GM13977 (cell line): ENCODE results near the gene UGT2A2.
"Not testable (repeated sequence)": the region's sequence is repeated elsewhere in the genome, so short reads cannot be mapped to it uniquely, and the experiment has no call there.

Source experiments
- DNase-seq: peaks from one replicate; pipeline ENCODE4 v3.0.0; 2012; ENCODE audit warnings: low spot score
- CTCF ChIP-seq: IDR thresholded peaks from 2 replicates; pipeline ENCODE4 v1.5.1; 2012; ENCODE audit warnings: mild to moderate bottlenecking, control low read depth; ENCODE audit not compliant: insufficient read depth; ENCODE audit errors: extremely low read depth, missing control alignments
- in situ Hi-C: fragments of 300-500 bp; cut with MboI; formaldehyde crosslinking; loops from one replicate; pipeline ENCODE4 v1.12.0; 2022; ENCODE audit warnings: low sequenced_read_pairs, low pct_unique_long_range_greater_than_20kb, mixed read lengths, inconsistent platforms; ENCODE audit not compliant: unreplicated experiment

The UGT2A2 gene

GRCh38 chr4:69639542-69639941 lies at the start of gene UGT2A2:
Gene UGT2A2 (minus strand): TSS chr4:69639642. CDS start chr4:69639640, 2 bp downstream.
- no peak for TF ChIP-seq CTCF
- no peak for DNase-seq
- in situ Hi-C loops, result no loop called here

DNA sequence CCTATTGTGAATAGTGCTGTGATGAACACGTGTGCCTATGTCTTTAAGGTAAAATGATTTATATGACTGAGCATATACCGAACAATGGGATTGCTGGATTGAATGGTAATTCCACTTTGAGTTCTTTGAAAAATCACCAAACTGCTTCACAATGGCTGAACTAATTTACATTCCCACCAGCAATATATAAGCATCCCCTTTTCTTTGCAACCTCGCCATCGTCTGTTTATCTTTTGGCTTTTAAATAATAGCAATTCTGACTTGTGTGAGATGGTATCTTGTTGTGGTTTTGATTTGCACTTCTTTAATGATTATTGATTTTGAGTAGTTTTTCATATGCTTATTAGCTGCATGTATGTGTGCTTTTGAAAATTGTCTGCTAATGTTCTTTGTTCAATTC lies 45.4 kb upstream of the UGT2A2 start:
- in situ Hi-C loops, result loop anchor here (25.0 kb wide), 2 partner anchors 202 to 502 kb away; partner anchors contain the start of gene ODAM
- no peak for DNase-seq
- TF ChIP-seq CTCF, result no peak

DNA sequence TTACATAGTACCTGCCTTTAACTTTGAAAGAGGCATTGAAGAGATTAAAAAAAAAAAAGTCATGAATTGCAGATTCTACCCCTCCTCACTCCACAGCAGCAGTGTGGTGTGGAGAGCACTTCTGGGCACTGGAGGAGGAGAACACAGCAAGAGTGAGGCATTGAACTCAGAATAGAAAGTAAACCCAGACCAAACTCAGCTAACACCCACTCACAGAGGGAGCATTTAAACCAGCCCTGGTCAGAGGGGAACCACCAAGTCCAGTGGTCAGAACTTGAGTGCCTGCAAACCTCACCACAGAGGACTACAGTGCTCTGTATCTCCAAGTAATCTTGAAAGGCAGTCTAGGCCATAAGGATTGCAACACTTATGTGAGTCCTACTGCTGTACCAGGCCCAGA lies 29.2 kb upstream of the UGT2A2 start:
- no peak for TF ChIP-seq CTCF
- DNase-seq, result no peak
- in situ Hi-C loops, result no loop called here

- in situ Hi-C loops, DNase-seq: not testable (repeated sequence)
Measured at GRCh38 chr4:69664009-69664408, 24.6 kb upstream of the UGT2A2 start.

DNA sequence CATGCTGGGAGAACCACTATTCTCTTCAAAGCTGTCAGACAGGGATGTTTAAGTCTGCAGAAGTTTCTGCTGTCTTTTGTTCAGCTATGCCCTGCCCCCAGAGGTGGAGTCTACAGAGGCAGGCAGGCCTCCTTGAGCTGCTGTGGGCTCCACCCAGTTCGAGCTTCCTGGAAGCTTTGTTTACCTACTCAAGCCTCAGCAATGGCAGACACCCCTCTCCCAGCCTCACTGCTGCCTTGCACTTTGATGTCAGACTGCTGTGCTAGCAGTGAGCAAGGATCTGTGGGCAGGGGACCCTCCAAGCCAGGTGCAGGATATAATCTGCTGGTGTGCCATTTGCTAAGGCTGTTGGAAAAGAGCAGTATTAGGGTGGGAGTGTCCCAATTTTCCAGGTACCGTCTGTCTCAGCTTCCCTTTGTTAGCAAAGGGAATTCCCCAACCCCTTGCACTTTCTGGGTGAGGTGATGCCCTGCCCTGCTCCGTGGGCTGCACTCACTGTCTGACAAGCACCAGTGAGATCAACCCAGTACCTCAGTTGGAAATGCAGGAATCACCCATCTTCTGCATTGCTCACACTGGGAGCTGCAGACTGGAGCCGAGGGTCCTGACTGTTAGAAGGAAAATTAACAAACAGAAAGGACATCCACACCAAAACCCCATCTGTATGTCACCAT lies 21.8 kb upstream of the UGT2A2 start:
- DNase-seq, in situ Hi-C loops: not testable (repeated sequence)

DNA sequence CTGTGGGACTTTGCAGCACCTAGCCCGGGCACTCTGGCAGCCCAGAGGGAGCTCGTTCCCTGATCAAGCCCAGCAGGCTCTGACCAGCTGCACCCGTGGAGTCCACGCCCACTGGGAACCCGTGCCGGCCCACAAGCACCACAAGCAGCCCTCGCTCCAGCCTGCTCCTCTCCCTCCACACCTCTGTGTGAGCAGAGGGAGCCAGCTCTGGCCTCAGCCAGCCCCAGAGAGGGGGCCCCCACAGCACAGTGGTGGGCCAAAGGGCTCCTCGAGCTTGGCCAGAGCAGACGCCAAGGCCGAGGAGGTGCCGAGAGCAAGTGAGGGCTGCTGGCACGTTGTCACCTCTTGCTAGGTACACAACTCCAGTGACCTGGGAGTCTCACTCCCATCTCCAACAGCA lies 18.7 kb upstream of the UGT2A2 start:
- in situ Hi-C loops, result no loop called here
- no peak for DNase-seq
- no peak for TF ChIP-seq CTCF

DNA sequence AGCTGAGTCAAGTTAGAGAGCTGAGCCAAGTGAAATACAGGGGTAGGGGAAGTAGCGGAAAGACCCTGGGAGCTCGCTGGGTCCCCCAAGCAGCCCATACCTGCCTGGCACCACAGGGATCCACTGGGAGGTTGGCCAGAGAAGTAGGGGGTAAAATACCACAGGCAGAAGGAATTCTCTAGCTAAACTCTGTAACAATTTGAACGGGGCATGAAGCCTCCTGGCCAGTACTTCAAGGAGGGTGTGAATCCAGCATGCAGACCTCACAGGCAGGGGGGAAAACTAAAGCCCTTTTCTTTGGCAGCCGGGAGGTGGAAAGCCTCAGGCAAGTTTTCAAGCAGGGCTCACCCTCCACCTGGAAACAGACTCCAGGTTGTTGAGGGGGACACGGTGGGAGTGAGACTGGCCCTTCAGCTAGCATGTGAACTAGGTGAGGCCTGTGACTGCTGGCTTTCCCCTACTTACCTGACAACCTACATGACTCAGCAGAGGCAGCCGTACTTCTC lies 17.3 kb upstream of the UGT2A2 start:
- DNase-seq, result no peak
- in situ Hi-C loops, result no loop called here

More for the DNA sequence above, 17.3 kb upstream of the UGT2A2 start:
- no peak for TF ChIP-seq CTCF
